RWPE2 (cell line): ENCODE measurements around the gene KRT4.

Experiments used
- ATAC-seq: fragments of 200-7000 bp; cut with Tn5 transposase; 3 replicates; pipeline ENCODE4 v1.9.1; 2021; ENCODE audit warnings: low read depth
- DNase-seq: peaks from one replicate; pipeline ENCODE4 v3.0.0-alpha.2; 2020; ENCODE audit warnings: low spot score
- H3K27ac ChIP-seq: fragments of 450-650 bp; 2 replicates; pipeline ENCODE4 v1.5.1; 2017; ENCODE audit warnings: mild to moderate bottlenecking; ENCODE audit not compliant: poor library complexity, severe bottlenecking
- H3K27me3 ChIP-seq: fragments of 250-450 bp; sonication (Bioruptor Pico); 2 replicates; pipeline ENCODE4 v1.5.1; 2021; ENCODE audit warnings: mild to moderate bottlenecking, moderate library complexity; ENCODE audit not compliant: insufficient read depth, poor library complexity, severe bottlenecking
- H3K36me3 ChIP-seq: fragments of 250-450 bp; sonication (Bioruptor Pico); 2 replicates; pipeline ENCODE4 v1.5.1; 2020; ENCODE audit warnings: low read depth, mild to moderate bottlenecking, moderate library complexity
- H3K4me1 ChIP-seq: fragments of 250-450 bp; sonication (Bioruptor Pico); 2 replicates; pipeline ENCODE4 v1.5.1; 2021; ENCODE audit warnings: mild to moderate bottlenecking, moderate library complexity; ENCODE audit not compliant: insufficient read depth, poor library complexity, severe bottlenecking
- H3K4me3 ChIP-seq: fragments of 250-450 bp; sonication (Bioruptor Pico); 2 replicates; pipeline ENCODE4 v1.5.1; 2021; ENCODE audit warnings: mild to moderate bottlenecking, moderate library complexity; ENCODE audit not compliant: severe bottlenecking
- H3K9me3 ChIP-seq: fragments of 250-450 bp; sonication (Bioruptor Pico); 2 replicates; pipeline ENCODE4 v1.5.1; 2021; ENCODE audit warnings: mild to moderate bottlenecking, moderate library complexity; ENCODE audit not compliant: severe bottlenecking
- CTCF ChIP-seq: fragments of 450-650 bp; IDR thresholded peaks from one replicate; pipeline ENCODE4 v1.5.1; 2017; ENCODE audit warnings: mild to moderate bottlenecking, moderate library complexity; ENCODE audit not compliant: poor library complexity, severe bottlenecking

Gene KRT4

GRCh38 chr12:52849511-52849910 lies 35.6 kb upstream of the KRT4 start:
- Histone ChIP-seq H3K27ac (no peak overlapping the region), H3K9me3 (no peaks in the 10 kb centered on the region), H3K27me3 (no peaks in the 10 kb centered on the region), H3K4me3 (no peak overlapping the region), H3K4me1 (peaks cover 13% of the 10 kb centered on the region), H3K36me3 (no peaks in the 10 kb centered on the region)
- TF ChIP-seq CTCF = no peak
- ATAC-seq = no peak
- no peak for DNase-seq

- ATAC-seq (no peak), DNase-seq (no peak)
- H3K36me3 ChIP-seq = no peaks in the 10 kb centered on the region
- no peak within 1 kb of the TSS for H3K4me3 ChIP-seq
- peaks cover 13% of the 10 kb centered on the region for H3K4me1 ChIP-seq
- H3K27me3 ChIP-seq = no peaks in the 10 kb centered on the region
- no peak for TF ChIP-seq CTCF
- peak within 1 kb of the TSS; percentile 29 for H3K27ac ChIP-seq
- H3K9me3 ChIP-seq = no peaks in the 10 kb centered on the region
Measured at GRCh38 chr12:52848661-52849255, 34.8 kb upstream of the KRT4 start, which contains the start of gene KRT78. Gene KRT78 (minus strand): TSS chr12:52848994. CDS start chr12:52848930, 64 bp downstream.

GRCh38 chr12:52847335-52848102 lies 33.6 kb upstream of the KRT4 start:
- H3K27me3 ChIP-seq = no peaks in the 10 kb centered on the region
- DNase-seq (no peak), ATAC-seq (peak; percentile 92)
- H3K4me1 ChIP-seq = peaks cover 13% of the 10 kb centered on the region
- no peak for TF ChIP-seq CTCF
- H3K27ac ChIP-seq = peak overlapping the region; percentile 29
- H3K36me3 ChIP-seq = no peaks in the 10 kb centered on the region
- no peaks in the 10 kb centered on the region for H3K9me3 ChIP-seq
- no peak overlapping the region for H3K4me3 ChIP-seq

- TF ChIP-seq CTCF = no peak
- DNase-seq (no peak), ATAC-seq (no peak)
- H3K27me3 ChIP-seq = no peaks in the 10 kb centered on the region
- no peak overlapping the region for H3K27ac ChIP-seq
- H3K4me1 ChIP-seq = peaks cover 13% of the 10 kb centered on the region
- H3K4me3 ChIP-seq = no peak overlapping the region
- no peaks in the 10 kb centered on the region for H3K36me3 ChIP-seq
- no peaks in the 10 kb centered on the region for H3K9me3 ChIP-seq
Measured at GRCh38 chr12:52846356-52846970, 32.5 kb upstream of the KRT4 start.
